Measurements from ENCODE around the gene CLCN1.

The CLCN1 gene

GRCh38 chr7:143399151-143399550 is 83.2 kb downstream of the CLCN1 start:
- DNase-seq: no peak

GRCh38 chr7:143399642-143400041 is 83.7 kb downstream of the CLCN1 start:
- DNase-seq: no peak

- no peak for DNase-seq
Measured at GRCh38 chr7:143401265-143401664, 85.4 kb downstream of the CLCN1 start.

Measured in suppressor macrophage treated with lipopolysaccharide for 1 hour (primary cell).